Activated CD4-positive, alpha-beta T cell treated with anti-CD3 and anti-CD28 coated beads, Interleukin-2, amount 50 U/mL, for 48 hours (primary cell): ENCODE results near the gene CHCHD10.

Source experiments
- DNase-seq, 2 experiments: peaks; one replicate each; pipeline ENCODE4 v3.0.0-alpha.2; 2020

Gene CHCHD10

DNA sequence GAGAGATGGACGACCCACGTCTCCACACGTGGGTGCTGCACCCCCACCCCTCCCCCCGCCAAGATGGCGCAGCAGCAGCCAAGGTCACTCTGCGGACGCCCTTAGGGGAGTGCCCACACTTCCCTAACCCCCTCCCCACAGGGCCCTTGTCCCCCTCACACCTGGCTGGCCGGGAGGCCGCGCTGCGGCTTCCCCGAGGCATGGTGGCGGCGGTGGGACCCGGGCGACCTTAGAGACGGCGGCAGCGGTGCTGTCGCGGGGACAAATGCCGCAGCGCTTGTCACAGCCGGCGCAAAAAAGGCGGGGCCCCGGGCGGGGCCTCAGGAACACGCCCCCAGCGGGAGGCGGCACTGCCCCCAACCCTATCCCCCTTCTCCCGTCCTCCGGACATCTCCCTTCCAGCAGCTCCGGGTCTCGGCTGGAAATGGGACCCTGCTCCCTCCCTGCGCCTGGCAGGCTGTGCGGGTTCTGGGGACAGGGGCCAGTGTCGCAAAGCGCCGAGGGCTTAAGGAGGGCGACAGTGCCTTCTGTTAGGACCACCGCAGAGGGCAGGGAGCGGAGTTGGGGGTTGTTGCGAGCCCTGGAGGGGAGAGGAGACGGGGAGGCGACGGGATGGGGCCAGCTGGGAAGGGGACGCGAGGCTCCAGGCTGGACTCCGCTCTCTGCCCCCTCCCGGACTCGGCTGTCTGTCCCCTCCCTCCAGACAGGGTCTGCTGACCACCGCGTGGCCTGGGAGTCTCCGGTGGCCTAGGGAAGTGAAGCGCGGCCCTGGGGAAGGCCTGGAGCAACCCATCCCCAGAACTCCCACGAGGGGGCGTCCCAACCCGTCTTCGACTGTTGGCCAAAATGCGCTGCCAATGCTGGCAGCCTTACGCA, at the start of gene CHCHD10:
Gene CHCHD10 (minus strand): TSS at position 300 of the 876 bp plus-strand sequence. CDS start 98 bp downstream, at position 202.
- DNase-seq, result peak; percentile 78 to 86

DNA sequence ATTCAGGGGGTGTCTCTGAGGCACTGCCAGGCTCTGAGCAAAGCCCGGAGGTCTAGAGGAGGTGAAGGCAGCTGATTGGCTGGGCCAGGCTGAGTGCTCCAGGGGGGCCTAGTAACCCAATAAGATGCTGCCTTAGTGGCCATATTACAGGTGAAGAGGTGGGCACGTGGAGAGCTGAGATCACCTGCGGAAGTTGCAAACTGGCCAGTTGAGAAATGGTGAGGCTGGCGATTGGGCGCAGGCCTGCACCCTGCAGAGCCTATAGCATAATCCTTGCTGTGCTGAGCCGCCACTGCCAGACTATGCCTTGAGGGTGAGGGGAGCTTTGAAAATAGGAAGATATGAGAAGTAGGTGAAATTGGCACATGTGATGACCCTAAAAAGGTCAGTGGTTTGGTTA, 49.4 kb upstream of the CHCHD10 start:
- no peak for DNase-seq

DNA sequence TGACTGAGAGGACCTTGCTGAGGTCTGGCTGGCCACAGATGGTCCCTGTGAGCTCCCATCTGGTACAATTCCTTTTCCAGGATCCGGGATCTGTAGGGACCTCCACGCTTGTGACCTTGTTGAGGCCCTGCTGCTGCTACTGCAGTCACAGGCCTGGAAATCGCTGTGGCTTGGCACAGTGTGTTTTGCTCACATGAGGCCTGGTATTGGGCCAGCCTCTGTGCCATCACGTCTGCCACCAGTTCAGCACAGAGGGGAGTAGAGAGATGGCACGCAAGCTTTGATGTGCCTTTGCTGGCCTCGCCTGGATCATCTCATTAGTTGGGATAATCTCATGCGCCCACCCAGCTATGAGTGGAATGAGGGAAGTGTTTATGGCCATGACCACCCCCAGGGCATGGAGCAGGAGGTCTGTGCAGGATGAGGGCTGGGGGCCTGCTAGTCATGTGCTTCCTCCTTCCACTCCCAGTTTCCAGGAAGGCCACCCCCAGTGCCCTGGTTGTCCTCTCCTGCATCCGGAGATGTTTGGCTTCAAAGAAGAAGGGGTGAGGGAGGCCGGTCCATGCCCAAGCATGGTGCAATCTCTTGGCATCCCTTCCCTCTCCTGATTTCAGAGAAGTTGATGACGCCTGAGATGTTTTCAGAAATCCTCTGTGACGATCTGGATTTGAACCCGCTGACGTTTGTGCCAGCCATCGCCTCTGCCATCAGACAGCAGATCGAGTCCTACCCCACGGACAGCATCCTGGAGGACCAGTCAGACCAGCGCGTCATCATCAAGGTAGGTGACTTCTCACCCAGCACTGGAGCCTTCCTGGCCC, 48.6 kb upstream of the CHCHD10 start:
- DNase-seq, result no peak

DNA sequence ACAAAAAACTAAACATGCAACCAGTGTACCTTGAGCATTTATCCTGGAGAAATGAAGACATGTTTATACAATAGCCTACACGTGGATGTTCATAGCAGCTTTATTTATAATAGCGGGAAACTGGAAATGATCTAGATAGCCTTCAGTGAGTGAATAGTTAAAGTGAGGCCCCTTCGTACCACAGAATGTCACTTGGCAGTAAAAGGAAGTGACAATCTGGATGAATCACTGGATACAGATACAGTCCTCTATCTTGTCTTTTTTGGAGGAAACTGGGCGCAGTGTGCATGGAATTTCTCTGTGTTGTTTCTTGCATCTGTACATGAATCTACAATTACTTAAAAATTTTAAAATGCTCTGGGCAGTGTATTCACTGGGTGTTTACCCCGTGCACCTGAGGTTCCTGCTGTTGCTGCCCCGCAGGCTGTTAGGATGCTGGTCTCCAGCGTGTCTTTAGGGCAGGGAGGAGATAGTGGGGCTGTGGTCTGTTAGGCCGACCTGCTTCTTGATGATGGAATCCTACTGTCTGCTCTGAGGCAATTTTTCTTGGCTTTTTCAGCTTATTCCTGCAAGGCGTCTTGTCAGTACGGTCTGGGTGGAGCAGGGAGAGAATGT, 47.9 kb upstream of the CHCHD10 start:
- DNase-seq, result no peak

DNA sequence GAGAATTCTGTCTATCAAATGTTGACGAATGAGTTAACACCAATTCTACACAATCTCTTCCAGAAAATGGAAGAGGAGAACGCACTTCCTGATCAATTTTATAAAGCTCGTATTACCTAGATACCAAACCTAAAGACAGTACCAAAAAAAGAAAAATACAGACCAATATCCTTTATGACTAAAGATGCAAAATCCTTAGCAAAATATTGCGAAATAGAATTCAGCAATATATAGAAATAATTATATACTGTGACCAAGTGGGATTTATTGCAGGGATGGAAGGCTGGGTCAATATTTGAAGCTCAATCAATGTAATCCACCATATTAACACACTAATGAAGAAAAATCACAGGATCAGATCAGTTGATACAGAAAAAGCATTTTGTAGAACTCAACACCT, 44.6 kb upstream of the CHCHD10 start:
- DNase-seq, result no peak

DNA sequence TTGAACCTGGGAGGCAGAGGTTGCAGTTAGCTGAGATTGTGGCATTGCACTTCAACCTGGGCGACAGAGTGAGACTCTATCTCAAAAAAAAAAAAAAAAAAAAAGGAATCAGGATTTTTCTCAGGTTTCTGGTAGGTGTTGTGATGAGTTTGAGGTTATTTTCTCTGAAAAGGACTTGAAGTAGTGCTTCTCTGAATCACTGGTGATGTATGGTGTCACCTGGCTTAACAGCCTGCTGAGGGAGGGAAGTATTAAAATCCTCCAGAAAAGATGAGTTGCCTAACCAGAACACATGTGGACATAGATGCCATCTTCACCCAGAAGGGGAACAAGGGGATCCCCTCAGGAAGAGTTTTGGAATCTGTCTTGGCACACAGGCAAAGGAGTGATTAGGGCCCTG, 39.1 kb upstream of the CHCHD10 start:
- DNase-seq, result no peak

DNA sequence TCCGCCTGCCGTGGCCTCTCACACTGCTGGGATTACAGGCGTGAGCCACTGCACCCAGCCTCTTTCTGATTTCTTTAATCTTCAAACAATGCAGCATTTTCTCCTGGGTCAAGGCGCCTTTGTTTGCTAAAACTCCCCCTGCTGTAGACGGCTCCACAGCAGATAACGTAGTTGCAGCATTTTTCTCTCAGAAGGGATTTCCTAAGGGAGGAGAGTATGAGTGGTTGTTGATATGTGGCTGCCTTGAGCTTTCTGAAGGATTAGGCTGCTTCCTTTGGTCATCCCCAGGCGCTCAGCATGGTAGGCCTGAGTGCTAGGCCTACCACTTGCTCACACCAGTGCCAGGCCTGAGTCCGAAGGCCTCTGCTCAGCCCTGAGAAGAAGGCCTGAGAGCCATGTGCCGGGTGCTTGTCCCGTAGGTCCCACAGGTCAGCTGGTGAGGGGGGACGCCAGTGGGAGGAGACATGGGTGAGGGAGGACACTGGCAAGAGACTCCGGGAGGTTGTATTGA, 37.1 kb upstream of the CHCHD10 start:
- DNase-seq, result no peak

DNA sequence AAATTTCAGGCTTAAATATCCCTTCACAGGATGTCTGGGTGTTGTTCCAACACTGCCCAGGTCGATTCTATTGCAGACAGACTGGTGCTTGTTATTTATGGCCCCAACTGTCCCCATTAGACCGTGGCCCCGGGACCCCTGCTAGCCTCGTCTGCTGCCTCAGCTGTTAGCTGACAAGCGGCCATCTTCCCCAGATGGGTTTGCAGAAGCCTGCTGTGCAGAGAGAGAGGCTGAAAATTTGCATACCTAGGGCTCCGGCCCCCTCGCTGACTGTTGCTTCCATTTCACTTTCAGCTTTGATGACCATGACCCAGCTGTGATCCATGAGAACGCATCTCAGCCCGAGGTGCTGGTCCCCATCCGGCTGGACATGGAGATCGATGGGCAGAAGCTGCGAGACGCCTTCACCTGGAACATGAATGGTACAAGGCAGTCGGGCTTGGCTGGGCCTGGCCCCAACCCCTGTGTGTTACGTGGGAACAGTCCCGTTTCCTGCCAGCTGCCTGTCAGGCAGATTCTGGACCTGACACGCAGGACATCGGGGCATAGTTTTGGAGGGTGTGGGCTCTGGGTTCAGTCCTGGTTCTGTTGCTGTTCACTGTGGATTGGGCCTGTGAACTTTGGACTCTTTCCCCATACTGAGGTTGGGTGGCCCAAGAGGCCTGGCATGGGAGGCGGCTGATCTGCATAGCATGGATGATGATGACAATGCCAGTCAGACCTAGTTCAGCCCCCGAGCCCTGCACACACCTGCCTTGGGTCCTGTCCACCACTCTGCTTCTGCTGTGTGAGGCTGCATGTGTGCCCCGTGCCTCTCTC, 35.4 kb upstream of the CHCHD10 start:
- no peak for DNase-seq

DNA sequence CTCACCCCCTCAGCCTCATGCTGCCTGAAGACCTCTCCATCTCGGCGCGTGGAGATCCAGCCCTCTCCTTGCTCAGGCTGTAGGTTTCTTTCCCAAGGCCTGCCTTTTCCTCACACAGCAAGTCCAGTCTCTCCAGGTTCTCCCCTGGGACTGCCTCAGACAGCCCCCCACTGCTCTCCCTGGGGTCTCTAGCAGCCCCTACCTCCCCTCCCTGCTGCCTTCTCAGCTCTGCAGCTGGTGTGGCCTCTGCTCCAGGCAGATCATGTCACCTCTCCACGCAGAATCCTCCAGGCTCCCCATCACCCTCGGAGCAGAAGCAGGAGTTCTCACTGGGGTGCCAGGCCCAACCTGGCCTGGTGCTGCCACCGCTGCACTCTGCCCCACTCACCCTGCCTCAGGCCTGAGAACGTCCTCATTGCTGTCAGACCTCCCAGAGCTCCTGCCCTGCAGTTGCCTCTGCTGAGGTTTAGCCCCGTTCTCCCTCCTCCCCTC, 34.2 kb upstream of the CHCHD10 start:
- DNase-seq, result no peak

DNA sequence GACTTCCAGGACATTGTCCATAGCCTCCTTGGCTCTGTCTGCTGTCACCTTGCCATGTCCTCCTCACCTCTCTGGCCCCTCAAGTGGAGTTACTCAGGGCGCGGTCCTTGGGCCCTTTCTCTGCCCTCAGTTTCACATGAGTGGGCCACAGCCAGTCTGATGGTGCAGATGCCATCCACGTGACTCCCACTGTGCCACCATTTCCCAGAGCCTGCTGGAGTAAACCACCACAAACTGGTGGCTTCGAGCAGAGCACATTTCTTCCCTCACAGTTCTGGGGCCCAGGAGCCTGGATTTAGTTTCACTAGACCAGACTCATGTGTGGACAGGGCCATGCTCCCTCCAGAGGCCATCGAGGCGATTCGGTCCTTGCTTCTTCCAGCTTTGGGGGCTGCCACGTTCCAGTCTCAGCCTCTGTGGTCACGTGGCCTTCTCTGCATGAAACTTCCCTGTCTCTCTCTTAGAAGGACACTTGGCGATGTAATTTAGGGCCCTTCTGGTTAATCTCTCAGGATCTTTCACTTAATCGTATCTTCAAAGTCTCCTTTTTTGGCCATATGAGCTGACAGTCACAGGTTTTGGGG, 33.6 kb upstream of the CHCHD10 start:
- DNase-seq, result no peak

DNA sequence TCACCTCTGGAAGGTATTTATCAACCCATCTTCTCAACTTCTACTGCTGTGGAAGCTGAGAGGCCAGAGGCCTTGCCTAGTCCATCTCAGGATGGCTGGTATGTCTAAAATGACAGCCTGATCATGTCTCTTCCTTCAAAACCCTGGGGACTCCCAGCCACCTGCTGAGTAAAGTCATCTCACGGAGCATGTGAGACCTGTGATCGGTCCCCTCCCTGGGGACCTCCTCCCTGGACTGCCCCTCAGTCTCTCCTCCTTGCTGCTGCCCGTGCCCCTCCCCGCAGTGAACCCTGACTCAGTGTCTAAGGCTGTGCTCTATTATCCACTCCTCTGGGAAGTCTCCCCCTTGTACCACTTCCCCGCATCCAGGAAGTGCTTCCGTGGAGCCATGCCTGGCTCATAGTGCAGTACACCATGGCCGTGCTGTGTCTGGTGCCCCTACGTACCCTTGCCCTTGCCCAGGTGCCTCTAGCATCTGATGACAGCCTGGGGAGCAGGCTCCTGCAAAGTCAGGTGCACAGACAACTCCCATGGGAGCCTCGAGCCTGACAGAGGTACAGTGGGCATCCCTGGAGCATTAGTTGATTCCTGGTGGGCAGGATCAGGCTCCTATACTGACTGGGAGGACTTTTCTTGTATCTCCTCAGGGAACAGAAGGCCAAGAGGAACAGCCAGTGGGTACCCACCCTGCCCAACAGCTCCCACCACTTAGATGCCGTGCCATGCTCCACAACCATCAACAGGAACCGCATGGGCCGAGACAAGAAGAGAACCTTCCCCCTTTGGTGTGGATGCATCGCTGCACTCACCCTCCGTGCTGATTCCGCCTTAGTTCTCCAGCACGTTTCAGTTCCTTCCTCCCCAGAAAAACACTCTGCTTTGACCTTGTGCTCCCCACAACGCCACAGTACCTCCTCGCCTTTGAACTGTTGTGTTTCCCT, 32.8 kb upstream of the CHCHD10 start:
- DNase-seq, result no peak

DNA sequence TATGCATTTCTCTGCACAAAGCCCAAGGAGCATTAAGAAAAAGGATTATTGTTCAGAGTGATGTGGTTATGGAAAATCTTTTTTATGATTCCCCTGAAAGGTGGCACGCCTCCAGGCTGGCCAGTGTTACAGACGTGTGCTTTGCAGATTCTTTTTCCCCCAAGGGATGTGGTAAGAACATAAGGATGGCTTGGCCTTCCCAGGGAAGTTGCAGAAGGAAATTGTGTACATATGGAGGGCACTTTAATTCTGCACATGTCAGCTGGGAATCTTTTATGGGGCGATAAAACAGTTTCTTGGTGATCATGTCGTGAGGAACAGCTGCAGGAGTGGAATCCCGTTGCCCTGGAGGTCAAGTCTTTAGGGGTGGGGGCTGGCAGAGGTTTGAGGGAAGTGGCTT, 28.7 kb upstream of the CHCHD10 start:
- DNase-seq, result no peak

DNA sequence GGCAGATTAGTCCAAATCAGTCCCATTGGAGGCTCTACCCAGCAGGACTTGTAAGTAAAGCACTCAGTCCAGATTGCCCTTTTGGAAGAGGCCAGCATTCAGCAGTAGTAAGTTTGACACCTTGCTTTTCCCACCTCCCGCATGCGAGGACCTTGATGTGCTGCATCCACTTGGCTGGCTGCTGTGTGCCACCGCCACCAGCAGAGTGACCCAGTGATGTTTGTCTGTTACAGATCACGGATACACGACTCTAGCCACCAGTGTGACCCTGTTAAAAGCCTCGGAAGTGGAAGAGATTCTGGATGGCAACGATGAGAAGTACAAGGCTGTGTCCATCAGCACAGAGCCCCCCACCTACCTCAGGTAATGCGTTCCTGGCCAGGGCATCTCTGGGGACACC, 25.6 kb upstream of the CHCHD10 start:
- DNase-seq, result no peak

DNA sequence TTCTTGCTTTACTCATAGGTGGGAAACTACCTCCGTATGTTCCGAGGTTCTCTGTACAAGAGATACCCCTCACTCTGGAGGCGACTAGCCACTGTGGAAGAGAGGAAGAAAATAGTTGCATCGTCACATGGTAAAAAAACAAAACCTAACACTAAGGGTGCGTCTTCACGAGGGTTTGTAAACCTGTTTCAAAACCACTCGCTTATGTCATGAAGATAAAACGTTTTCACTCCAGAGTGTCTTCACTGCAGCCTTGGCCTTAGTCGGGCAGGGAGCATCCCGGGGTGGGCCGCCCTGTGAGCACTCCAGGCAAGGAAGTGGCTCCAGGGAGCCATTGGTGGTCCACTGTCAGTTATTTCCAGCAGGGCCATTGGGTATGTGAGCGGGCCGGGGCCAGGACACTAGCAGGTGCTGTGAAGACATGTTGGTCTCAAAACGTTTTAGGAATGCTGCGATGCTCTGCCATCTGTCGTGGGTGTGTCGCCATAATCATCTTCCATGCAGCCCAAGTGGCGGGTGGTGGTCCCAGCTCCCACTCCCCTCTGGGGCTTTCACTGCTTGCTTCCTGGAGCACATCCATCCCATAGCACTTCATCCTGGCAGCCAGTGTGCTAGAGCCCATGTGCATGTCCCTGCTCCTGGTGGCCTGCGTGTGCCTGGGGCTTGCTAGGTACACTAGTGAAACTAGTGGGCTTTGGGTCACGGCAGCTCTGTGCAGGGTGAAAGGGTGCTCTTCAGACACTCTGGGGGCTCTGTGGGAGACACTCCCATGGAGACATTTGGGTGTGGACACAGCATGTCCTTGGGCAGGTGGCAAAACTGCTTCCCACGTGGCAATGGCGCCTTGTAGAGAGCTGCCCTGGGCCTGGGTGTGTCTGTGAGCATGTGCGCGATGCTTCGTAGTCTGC, 24.2 kb upstream of the CHCHD10 start:
- no peak for DNase-seq

DNA sequence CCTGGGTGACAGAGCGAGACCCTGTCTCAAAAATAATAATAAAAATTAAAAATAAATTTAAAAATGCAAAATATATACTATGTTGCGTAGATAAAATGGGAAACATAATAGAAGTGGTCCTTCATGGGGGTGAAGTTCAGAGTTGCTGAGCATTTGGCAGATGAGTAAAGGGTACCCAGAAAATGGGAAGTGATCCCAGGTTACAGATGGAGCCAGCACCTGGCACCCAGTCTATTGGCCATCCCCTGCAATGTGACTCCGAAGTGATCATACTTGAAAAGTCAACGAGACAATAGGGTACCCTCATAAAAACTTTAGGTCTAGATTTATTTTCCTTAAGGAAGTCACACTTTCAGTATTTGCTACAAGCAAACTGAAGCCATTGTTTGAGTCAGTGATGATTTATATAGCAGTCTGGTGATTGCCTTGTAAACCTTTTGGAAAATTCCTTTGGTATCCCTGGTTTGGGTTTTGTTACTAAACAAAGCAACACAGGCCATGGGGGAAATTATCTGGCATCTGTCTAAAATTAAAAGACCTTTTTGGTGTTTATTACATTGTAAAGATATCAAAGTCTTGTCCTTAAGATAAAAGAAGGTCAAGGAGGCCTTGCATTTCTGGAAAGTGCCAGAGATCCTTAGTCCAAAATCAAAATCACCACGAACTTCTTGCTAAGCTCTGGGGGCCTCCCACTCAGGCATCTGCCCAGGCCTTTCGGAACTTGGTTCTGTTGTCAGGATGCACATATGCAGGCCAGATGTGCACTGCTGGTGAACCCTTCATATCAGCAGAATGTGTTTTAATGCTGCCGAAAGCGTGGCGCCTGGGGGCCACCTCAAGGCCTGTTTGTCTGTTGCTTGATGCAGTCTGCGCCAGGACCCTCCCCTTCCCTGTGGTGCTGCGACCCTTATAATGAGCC, 23.3 kb upstream of the CHCHD10 start:
- no peak for DNase-seq

DNA sequence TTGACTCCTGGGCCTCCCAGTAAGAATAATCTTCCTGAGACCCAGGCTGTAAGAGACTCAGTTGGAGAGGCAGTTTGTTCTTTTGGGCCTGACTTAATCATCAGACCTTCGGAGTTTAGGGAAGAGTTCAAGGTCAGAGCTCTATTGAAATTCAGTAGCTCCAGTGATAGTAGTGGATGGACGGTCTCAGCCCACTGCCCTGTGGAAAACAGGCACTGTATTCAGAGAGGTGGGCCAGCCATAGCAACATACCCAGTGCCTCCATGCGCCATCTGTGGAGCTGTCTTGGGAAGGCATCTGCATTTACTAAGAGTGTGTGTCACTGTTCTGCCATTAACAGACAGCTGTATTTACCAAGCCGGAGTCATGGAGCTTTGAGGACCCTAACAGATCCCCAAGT, 21.9 kb upstream of the CHCHD10 start:
- DNase-seq, result no peak

DNA sequence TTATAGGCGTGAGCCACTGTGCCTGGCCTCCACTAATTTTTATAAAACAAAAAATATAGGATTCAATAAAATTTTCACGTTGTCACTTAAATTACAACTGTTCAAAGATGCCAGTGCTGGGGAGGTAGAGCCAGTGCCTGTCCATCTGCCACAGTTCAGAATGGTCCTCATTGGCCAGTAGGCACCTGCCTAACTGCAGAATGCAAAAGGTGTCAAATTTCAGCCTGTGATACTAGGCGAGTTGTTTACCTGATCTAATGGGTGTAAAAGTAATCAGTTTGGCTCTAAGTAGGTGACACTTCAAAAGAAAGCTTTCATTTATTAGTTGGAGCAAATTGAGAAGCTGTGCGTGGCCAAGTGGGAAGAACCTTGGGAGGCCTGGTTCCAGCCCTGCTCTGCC, 21.3 kb upstream of the CHCHD10 start:
- no peak for DNase-seq

DNA sequence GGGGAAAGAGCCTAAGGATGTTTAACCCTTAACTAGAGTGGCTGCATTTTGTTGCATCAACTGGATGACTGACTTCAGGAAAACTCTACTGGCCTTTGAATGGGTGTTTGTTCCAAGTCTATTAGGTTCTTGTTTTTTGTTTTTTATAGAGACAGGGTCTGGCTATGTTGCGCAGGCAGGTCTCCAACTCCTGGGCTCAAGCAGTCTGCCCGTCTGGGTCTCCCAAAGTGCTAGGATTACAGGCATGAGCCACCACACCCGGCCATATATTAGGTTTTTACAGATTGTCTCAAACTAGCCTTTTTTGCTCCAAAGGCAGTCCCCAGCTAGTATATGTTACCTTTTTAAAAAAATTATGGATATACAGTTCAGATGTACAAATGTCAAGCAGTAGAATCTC, 20.1 kb upstream of the CHCHD10 start:
- no peak for DNase-seq

DNA sequence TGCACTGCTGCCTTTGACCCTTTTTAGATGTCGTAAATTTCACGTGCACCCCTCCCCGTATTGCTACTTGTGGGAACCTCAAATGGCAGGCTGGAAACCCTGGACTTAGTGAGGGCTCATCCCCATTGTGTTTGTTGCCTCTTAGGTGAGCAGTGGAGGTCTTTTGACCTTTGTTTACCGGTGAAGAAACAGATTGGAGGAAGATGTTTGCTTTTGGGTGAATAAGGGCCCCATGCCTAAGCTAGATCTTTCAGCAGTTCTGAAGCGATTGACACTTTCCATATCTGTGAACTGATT, 19.8 kb upstream of the CHCHD10 start:
- DNase-seq, result no peak
